Activated CD8-positive, alpha-beta memory T cell treated with anti-CD3 and anti-CD28 coated beads, Interleukin-2, amount 50 U/mL, for 24 hours (primary cell): ENCODE measurements around the gene QSOX2.
"Not testable (repeated sequence)": the region's sequence is repeated elsewhere in the genome, so short reads cannot be mapped to it uniquely, and the experiment has no call there.

ENCODE experiments used
- DNase-seq: peaks from one replicate; pipeline ENCODE4 v3.0.0-alpha.2; 2020; ENCODE audit errors: extremely low read depth

QSOX2 gene

DNA sequence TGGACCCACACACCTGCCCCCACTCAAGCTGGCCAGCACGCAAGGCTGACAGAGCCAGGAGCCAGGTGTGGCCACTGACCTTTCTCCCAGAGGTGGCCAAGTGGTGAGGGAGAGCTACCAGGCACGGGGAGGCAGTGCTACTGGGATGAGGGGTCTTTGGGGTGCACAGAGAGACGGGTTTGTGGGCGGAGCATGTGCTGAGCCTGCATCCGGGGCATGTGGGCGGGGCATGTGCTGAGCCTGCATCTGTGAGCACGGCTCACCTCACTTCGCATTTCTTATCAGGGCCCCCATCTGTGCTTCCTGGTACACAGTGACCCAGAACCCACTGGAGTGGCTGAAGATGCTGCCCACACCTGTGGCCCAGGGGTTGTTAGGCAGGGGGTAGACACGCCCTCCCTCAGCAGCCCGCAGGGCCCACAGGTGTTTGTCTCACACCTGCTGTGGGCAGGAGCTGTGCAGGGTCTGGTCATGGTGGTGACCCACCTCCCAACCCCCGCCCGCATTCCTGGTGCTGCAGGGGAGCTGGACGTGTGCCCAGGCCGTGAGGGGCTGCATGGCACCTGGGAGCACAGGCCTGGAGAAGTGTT is 36.8 kb upstream of the QSOX2 start:
- DNase-seq, result no peak

DNA sequence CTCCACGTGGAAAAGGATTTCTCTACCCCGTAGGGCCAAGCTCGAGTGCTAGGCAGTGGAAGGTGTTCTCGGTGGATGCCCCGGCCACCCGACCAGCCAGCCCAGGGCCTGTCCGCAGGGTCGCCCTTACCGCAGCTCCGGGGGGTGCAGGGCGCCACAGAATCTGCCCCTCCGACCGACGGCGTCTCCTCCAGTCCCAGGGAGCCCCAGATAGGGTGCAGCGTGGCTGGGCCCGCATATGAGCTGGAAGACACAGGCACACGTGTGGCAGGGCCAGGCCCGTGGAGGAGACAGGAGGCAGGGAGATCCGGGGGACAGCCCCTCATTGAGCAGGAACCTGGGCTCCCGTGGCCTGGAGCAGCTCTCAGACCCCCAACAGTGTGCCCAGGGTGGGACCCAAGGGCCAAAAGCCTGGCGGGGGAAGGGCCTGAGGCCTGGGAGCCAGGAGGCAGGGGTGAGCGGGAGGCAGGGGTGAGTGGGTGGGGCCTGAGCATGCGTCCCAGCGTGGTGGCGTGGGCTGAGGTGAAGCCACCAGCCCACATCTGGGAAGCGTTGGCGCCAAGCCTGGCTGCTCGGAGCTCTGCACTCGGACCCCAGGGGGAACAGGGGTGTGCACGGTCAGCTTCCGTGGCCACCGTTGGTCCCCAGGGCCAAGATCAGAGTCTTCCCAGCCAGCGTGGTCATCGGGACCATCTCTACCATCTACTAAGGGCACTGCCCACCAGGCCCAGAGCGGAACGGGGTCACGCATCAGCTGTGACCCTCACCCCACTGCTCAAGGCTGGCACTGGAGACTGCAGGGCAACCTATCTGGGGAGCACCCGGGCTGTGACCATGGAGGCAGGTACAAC is 36.0 kb upstream of the QSOX2 start:
- no peak for DNase-seq

DNA sequence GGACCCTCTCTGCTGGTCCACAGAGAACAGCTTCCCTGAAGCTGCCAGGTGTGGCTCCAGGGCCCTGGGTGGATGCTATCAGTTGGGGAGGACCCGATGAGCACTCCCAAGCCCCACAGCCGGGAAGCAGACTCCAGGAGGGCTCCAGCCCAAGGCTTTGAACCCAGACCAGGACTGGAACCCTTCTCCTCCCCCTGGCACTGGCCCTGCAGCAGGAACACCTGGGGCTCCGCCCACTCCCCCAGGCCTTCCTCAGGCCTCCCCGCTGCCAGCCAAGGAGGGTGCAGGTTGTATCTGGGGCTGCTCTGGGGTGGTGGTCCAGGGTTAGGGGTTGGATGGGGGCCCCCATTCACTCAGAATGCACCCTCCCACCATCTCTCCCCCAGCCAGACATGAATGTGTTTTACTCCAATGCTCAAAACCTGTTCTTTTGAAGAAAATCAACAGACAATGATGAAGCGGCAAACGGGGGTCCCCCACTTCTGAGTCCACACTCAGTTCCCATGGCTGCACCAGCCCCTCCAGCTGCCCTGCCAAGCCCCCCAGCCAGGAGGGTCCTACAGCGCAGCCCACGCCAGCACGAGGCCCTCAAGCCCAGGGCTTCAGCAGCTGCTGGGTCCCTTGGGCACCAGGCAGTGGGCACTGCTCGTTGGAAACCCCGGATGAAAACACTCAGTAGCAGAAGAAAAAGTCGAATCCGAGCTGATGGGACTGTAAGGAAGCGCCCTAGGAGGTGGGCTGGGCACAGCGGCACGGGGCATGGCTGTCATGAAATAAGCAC is 35.1 kb upstream of the QSOX2 start:
- DNase-seq, result no peak

DNA sequence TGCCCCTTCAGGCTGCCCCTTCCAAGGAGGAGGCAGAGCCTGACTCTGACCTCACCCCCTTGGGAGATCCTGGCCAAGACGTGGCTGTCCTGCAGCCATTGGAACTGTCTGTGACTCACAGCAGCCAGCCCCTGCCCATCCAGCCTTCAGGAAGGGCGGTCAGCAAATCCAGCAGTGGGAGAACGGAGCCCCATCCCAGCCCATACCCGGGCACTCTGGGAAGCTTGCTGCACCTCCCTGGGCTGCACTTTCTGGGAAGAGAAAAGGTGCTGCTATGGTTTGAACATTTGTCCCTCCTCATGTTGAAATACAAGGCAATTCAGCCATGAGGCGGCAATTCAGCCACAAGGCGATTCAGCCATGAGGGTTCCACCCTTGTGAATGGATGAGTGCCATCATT is 33.9 kb upstream of the QSOX2 start:
- DNase-seq, result no peak

DNA sequence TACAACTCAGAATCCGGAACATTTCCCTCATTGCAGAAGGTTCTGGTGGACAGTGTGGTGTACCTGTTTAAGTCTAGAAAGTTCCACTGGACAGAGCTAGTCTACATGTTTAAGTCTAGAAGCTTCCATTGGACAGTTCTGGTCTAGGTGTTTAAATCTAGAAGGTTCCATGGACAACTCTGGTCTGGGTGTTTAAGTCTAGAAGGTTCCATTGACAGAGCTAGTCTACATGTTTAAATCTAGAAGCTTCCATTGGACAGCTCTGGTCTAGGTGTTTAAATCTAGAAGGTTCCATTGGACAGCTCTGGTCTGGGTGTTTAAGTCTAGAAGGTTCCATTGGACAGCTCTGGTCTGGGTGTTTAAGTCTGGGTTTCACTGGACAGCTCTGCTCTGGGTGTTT is 33.3 kb upstream of the QSOX2 start:
- no peak for DNase-seq

DNA sequence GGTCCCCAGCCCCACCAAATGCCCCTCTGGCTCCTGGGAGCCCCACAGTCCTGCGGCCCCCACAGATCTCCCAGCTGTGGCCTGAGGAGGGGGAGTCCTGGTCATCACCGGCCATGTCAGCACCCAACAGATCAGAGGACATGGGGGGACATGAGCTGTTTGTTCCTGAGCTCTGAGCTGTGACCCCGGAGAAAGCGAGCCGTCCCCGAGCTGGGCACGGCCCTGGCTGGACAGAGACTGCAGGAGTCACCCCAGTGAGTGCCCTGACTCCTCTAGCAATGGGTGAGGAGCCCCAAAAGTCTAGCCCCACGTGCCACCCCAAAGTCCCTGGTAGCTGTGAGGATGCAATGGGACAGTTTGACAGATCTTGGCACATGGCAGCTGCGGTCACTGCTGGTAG is 32.6 kb upstream of the QSOX2 start:
- no peak for DNase-seq

DNA sequence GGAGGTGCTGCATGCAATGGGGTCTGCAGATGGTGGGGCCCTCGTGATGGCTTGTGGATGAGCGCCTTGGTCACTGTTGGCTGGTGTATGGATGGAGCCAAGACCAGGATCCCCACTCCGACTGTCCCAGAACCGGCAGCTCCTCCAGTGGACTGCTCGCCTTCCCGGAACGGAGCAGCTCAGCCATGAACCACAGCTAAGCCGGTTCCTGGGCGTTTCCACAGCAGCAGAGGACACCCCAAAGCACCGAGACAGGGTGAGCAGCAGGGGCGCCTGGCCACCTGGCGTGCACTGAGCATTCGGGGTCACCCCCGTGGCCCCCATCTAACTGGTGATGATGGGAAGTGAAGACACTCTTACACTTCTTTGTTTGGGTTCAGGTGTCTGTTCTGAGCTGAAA is 32.1 kb upstream of the QSOX2 start:
- no peak for DNase-seq

DNA sequence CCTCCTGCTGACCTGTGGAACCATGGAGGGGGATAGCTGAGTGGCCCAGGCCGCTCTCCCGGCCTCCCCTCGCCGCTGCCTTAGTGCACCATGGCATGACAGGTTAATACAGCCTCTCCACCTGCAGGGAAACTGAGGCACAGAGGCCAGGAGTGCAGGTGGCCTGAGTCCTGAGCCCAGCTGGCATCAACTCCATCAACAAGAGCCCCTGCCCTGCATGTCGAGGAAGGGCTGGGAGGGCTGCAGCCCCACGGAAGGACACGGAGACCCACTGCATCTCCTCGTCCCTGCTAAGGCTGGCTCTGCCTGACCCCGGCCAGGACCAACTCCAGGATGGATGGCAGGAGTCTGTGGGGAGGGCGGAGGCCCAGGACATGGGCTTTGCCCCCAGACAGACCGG is 31.1 kb upstream of the QSOX2 start:
- no peak for DNase-seq

DNA sequence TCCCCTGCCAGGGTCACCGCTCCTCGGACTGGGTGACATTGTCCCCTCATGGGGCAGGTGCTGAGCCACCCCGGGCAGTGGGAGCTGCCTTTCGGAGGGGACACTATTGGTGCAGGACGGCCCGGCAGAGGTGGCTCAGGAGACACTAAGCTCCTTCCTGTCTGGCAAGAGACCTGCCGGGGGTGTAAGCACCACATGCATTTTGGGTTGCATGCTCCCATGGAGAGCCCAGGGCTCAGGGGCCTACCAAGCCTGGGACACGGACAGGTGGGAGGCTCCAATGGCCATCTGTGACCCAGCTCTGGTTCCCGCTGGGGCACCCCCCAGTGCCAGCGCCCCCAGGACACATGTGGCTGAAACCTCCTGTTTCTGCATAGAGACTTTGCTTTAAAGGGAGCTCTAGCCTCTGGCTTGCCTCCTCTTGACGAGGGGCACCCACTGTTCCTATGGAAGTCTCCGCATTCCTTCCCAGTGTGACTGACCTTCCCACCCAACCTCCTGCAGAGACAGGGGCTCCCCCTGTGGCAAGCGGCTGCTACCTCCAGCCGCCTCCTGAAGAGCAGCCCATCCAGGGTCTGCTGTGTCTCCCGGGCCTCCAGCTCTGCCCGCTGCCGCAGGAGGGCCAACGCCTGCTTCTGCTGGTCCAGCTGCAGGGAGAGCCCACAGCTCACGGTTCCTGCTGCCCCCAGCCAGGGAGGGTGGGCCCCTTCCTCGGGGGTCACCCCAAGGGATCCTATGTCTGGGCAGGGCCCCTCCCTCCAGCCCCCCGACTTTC is 30.2 kb upstream of the QSOX2 start:
- no peak for DNase-seq

DNA sequence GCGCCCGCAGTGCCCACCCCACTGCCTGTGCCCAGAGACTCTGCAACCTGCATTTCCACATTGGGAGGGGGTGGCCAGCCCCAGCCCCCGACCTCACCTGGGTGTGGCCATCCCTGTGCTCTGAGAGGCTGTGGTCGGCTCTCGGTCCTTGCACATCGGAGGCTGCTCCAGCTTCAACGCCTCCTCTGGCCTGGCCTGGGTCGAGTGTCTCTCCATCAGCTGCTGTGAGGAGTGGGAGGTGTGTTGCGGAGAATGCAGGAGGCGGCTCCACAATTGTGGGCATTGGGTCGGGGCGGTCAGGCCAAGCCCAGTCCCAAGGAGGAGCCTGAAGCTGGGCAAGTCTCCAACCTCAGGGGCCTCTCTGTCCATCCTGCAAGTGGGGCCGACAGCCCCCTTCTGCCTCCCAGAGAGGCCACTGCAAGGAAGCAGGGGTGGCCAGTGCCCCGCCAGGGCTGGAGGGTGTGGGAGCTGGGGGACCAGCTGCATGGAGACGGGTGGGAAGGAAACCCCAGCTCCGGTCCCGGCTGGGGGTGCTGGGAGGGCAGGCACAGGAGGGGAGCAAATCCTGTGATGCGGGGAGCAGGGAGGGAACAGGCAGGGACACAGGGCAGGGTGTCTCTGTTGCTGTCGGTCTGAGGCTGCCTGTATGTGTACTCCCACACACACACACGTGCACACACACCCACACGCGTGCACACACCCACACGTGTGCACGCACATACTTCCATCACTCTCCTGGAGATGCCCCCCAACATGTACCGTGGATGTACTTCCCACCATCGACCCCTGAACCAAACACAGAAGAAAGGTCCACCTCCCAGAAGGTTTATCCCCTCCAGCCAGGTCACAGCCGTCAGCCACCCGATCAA is 29.4 kb upstream of the QSOX2 start:
- DNase-seq, result no peak

DNA sequence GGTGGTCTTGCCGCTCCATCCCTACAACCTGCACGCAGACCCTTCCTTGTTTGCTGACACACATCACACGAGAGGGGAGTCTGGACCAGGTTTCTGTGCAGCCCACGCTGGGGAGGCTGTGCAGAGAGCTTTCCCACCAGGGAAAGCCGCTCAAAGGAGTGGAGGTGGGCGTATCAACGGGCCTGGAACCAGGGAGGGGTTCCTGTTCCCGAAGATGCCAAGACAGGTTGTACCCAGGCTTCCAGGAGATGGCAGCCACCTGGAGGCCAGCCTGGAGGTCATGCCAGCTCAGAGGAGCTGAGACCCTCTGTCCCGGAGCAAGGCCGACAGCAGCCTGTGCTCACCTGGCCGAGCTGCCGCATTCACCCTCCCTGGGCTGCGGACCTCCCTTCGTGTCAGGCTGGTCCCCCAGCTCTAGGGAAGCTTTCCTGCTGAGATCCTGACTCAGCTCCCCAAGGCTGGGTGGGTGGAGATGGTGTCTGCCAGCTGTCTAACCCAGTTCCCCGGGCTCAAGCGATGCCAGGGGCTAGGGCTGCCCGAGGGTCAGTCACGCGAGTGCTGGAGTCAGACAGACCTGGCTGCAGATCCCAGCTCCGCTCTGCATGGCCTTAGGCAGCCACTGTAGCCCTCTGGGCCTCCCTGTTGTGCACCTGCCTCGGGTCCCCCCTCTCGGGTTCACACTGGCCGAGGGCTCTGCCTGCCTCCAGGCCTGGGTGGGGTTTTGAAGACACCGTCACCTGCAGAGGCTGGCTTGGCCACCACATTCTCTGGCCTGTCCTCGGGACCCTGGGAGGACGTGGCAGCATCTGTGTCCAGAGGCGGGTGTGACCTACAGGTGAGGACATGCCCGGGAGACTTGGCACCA is 28.5 kb upstream of the QSOX2 start:
- no peak for DNase-seq

DNA sequence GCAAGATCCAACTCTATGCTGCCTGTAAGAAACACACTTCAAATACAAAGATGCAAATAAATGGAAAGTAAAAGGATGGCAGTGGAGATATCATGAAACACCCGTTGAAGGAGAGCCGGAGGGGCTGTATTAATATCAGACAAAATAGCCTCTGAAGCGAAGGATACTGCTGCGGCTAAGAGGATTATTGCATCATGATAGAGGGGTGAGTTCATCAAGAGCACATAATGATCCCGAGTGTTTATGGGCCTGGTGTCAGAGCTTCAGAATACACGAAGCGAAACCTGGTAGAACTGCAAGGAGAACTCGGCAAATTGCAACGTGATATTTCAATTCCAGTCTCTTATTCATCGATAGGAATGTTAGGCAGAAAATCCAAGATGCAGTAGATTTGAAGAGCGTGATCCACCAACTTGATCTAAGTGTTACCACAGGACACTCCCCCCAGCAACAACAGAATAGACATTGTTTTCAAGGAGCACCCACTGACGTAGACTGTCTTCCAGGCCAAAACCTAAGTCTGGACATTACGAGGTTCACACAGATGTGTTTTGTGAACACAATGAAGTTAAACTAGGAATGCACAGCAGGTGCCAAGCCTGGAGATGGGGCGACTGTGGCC is 27.7 kb upstream of the QSOX2 start:
- DNase-seq, result no peak

DNA sequence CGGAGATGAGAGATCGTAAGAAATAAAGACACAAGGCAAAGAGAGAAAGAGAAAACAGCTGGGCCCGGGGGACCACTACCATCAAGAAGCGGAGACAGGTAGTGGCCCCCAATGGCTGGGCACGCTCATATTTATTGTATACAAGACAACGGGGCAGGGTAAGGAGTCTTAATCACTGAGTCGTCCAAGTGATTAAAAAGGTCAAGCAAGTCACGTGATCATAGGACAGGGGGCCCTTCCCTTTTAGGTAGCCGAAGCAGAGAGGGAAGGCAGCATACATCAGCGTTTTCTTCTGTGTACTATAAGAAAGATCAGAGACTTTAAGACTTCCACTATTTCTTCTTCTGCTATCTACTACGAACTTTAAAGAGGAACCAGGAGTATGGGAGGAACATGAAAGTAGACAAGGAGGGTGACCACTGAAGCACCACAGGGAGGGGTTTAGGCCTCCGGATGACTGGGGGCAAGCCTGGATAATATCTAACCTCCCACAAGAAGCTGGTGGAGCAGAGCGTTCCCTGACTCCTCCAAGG is 24.6 kb upstream of the QSOX2 start:
- no peak for DNase-seq

DNA sequence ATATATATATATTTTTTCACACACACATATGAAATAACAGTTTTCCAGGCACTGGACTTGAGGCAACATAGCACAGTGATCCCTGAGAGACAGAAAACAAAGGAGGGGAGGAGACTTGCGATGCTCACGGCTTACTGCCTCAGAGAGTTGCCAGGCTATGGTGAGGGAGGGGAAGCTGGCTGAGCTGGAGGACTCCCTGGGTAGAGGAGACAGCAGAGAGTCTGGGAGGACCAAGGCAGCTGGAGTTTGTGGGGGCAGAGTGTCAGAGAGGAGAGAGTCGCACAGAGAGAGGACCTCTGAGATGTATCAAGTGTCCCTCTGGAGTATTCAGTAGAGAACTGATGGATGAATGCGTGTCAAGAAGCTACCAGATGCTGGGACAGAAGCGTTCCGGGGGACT is 23.1 kb upstream of the QSOX2 start:
- no peak for DNase-seq

DNA sequence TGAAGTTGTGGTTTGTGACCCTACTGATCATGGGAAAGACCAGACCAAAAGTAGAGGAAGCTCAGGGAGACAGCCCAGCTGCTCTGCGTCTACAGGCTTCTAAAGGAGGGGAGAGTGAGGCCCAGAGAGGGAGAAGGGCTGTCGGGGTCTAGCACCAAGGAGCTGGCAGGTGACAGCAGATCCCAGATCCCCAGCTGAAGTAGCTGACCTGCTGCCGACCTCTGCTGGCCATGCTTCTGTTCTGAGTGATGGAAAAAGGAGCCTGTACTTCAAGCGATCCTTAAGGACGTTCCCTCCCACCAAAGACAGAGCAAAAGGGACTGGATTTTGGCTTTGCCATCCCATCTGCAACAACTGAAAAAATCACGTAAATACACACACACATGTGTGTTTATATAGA is 22.7 kb upstream of the QSOX2 start:
- no peak for DNase-seq

DNA sequence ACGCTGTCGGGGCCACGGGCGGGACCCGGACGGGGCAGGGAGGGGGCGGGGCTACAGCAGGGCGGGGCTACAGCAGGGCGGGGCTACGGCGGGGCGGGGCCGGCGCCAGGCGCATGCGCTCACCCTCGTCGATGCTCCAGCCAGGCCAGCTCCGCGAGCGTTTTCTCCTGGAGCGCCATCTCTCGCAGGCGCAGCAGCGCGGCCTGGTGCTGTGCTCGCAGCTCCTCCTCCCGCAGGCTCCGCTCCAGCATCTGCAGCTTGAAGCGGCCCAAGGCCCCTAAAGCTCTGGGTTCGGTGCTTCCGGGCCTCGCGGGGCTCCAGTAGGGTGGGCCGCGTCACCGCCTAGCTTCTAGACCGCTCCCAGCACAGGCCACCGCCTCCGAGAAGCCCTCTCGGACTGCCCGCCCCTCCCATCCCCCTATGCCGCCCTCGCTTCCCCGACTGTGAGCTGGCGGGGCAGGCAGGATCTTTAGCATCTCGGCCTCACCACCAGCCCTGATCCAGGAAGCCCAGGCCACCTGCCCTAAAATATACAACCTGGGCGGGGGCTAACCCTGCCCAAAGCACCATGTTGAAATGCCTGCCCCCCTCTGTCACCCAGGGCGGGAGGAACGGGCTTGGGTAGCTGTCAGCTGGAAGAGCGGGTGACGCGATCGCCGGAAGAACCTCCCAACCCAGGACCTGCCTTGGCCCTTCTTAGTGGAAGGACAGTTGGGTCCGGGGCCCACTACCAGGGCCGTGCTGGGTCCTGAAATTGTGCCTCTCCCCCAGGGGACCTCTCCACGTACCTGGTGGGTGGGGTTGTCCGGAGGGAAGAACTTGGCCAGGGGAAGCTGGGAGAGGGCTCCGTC is 21.9 kb upstream of the QSOX2 start:
- DNase-seq, result peak; percentile 54

DNA sequence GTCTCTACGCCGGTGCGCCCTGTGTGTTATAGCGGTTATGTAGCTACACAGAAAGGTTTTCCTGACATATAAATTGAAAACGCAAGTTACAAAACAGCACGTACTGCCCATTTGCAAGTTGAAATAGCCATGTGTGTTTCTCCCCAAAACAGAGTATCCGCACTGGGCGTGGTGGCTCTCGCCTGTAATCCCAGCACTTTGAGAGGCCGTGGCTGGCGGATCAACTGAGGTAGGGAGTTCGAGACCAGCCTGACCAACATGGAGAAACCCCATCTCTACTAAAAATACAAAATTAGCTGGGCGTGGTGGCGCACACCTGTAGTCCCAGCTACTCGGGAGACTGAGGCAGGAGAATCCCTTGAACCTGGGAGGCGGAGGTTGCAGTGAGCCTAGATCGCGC is 21.0 kb upstream of the QSOX2 start:
- not testable (repeated sequence) for DNase-seq

DNA sequence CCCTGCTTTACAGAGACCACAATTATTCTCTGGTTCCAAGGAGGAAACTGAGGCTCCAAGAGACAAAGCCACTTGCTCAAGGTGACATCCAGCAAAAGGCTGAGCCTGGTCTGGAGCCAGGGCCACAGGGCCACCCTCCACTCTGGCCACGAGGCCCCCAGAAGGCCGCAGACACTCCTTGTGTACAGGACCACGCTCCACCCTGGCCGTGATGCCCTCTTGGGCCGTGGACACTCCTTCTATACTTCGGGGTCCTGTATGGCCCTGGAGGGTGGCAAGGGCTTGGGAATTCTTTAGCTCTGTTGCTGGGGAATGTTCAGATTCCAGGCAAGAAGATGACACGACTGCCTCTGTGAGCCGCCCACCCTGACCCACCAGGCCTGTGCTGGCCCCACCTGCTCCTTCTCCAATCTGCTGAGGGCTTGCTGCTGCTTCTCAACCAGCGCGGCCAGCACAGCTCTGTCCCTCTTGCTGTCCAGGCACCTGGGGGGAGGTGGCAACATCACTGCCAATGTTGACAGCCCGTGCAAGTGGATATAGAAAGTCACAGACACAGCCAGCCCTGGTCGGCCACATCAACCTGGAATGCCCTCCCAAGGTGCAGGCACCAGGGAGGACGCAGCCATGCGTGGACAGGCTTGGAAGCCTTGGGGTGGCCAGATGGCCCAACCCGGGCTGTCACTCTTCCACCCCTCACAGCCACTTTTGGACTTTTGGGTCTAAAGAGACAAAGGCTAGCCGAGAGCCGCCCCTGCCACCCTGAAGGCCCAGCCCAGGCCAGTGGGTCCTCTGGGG is 20.1 kb upstream of the QSOX2 start:
- DNase-seq, result no peak
